D721Med (cell line): ENCODE data around the gene SEPTIN6.

Experiments
- DNase-seq: peaks from one replicate; pipeline ENCODE4 v3.0.0; 2011; ENCODE audit warnings: low spot score; ENCODE audit not compliant: insufficient read length
- FAIRE-seq: peaks from 2 replicates; lab custom pipeline; 2011; peaks lifted over from hg19 to GRCh38; lab: Jason Lieb, UNC
- TF ChIP-seq, protein P1 (sequence below): IDR thresholded peaks from 2 replicates; pipeline ENCODE4 v1.5.1; 2012; ENCODE audit warnings: mild to moderate bottlenecking, control low read depth; ENCODE audit not compliant: insufficient read depth; ENCODE audit errors: missing control alignments

SEPTIN6 gene

DNA sequence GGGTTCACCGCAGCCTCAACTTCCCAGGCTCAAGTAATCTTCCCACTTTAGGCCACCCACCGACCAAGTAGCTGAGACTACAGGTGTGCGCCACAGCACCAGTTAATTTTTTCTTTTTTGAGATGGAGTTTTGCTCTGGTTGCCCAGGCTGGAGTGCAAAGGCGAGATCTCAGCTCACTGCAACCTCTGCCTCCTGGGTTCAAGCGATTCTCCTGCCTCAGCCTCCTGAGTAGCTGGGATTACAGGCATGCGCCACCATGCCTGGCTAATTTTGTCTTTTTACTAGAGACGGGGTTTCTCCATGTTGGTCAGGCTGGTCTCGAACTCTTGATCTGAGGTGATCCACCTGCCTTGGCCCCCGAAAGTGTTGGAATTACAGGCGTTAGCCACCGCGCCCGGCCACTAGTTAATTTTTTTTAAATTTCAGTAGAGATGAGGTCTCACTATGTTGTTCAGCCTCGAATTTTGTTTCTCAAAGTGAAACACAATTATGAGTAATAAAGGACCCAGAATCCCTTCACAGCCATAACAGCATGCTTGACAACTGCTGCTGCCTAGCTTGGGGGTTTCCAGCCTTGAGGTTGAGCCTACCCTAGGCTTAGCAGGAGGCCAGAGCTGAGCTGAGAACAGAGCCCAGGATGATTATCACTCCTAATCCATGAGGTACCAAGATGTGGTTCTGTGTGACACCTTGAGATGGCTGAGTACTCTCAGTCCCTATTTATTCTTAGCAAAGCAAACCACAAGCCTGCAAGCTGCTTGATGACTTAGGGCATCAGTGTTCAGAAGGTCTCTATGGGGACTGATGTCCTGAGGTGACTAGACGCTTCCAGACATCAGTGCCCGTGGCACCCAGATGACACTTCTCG, 45.2 kb downstream of the SEPTIN6 start:
- TF ChIP-seq, protein P1, sequence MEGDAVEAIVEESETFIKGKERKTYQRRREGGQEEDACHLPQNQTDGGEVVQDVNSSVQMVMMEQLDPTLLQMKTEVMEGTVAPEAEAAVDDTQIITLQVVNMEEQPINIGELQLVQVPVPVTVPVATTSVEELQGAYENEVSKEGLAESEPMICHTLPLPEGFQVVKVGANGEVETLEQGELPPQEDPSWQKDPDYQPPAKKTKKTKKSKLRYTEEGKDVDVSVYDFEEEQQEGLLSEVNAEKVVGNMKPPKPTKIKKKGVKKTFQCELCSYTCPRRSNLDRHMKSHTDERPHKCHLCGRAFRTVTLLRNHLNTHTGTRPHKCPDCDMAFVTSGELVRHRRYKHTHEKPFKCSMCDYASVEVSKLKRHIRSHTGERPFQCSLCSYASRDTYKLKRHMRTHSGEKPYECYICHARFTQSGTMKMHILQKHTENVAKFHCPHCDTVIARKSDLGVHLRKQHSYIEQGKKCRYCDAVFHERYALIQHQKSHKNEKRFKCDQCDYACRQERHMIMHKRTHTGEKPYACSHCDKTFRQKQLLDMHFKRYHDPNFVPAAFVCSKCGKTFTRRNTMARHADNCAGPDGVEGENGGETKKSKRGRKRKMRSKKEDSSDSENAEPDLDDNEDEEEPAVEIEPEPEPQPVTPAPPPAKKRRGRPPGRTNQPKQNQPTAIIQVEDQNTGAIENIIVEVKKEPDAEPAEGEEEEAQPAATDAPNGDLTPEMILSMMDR: no peak
- FAIRE-seq: no peak

DNA sequence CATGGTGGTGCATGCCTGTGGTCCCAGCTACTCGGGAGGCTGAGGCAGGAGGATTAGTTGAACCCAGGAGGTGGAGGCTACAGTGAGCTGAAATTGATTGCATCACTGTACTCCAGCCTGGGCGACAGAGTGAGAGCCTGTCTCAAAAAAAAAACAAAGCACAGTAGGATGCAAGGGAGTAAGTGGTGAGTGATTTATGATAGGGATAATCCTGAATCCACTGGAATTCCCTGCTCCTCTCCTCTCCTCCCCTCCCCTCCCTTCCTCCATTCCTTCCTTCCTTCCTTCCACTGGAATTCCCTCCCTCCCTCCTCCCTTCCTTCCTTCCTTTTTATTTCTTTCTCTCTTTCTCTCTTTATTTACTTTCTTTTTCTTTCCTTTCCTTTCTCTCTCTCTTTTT, 45.9 kb downstream of the SEPTIN6 start:
- TF ChIP-seq, protein P1: no peak
- DNase-seq: no peak
- FAIRE-seq: no peak

More for the DNA sequence above, 45.2 kb downstream of the SEPTIN6 start:
- no peak for DNase-seq

DNA sequence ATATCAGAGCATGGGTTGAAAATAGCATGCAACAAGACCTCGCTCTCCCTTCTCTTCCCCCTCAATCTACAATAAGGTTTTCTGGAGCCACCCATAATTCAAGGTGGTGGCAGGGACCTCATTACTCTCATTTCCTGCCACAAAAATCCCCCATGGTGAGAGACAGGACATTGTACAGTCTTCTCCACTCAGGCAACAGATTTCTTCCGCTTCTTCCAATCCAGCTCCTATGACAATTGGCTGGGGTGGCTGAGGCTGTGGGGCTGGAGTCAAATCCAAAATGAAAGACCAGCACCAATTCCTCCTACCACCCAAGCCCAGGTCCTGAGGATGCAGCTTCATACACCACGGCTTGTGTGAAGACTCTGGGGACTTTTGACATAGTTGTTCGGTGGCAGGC, 46.5 kb downstream of the SEPTIN6 start:
- FAIRE-seq (no peak), DNase-seq (no peak)
- TF ChIP-seq, protein P1: no peak

DNA sequence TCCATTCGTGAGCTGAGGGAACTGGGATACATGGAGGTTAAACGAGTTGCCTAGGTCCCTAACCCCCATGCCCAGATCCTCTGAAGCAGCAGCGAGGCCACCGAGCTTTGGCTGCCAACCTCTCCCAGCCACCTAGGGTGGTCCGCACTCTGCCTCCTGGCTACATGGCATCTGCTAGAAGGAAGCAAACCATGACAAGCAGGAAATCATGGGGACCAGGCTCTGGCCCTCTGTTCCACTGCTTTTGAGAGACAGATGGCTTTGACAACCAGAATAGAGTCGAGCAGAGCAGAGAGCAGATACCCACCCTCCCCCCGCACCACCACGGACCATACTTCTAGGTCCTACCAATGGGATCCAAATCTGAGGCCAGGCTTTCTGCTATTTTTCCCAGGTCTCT, 49.3 kb downstream of the SEPTIN6 start:
- no peak for FAIRE-seq
- DNase-seq: no peak
- TF ChIP-seq, protein P1: no peak
